H9 (cell line): ENCODE measurements around the gene HSPG2. TPM values are rescaled to one million over a fixed set of nuclear protein-coding genes. Genes with fewer than 3 reads are reported as not detected.

ENCODE experiments used
- DNase-seq: peaks from one replicate; pipeline ENCODE4 v3.0.0-alpha.2; 2017
- H2AFZ ChIP-seq: one replicate; pipeline ENCODE4 v1.6.1; 2013; ENCODE audit warnings: mild to moderate bottlenecking, low read length, control low read depth, moderate library complexity
- H2AK5ac ChIP-seq: 2 replicates; pipeline ENCODE4 v1.6.1; 2013; ENCODE audit warnings: low read length, control low read depth, mixed read lengths; ENCODE audit not compliant: insufficient read length
- H2BK120ac ChIP-seq: one replicate; pipeline ENCODE4 v1.6.1; 2013; ENCODE audit warnings: low read depth, mild to moderate bottlenecking, low read length, control low read depth, inconsistent platforms; ENCODE audit not compliant: poor library complexity, severe bottlenecking
- H2BK12ac ChIP-seq: 2 replicates; pipeline ENCODE4 v1.6.1; 2013; ENCODE audit warnings: low read length, control low read depth, mixed read lengths, low read depth; ENCODE audit not compliant: insufficient read length
- H2BK15ac ChIP-seq: 2 replicates; pipeline ENCODE4 v1.6.1; 2013; ENCODE audit warnings: low read depth, low read length, control low read depth
- H2BK20ac ChIP-seq: one replicate; pipeline ENCODE4 v1.6.1; 2013; ENCODE audit warnings: low read depth, mild to moderate bottlenecking, low read length, control low read depth, inconsistent platforms; ENCODE audit not compliant: poor library complexity, severe bottlenecking
- H2BK5ac ChIP-seq: 2 replicates; pipeline ENCODE4 v1.6.1; 2013; ENCODE audit warnings: low read length, control low read depth, mixed read lengths; ENCODE audit not compliant: insufficient read length
- H3K14ac ChIP-seq: 2 replicates; pipeline ENCODE4 v1.6.1; 2013; ENCODE audit warnings: low read length, control low read depth; ENCODE audit not compliant: insufficient read depth
- H3K18ac ChIP-seq: 2 replicates; pipeline ENCODE4 v1.6.1; 2013; ENCODE audit warnings: low read depth, mild to moderate bottlenecking, mixed read lengths, low read length, control low read depth; ENCODE audit not compliant: insufficient read length
- H3K23ac ChIP-seq: 2 replicates; pipeline ENCODE4 v1.6.1; 2013; ENCODE audit warnings: low read length, control low read depth, mixed read lengths, low read depth; ENCODE audit not compliant: insufficient read length
- H3K23me2 ChIP-seq: 2 replicates; pipeline ENCODE4 v1.6.1; 2013; ENCODE audit warnings: low read depth, mild to moderate bottlenecking, mixed read lengths, low read length, control low read depth; ENCODE audit not compliant: insufficient read length, poor library complexity, severe bottlenecking
- H3K27ac ChIP-seq: 2 replicates; pipeline ENCODE4 v1.5.1; 2013; ENCODE audit warnings: low read length, control low read depth, mixed read lengths, low read depth; ENCODE audit not compliant: insufficient read length
- H3K27me3 ChIP-seq: 2 replicates; pipeline ENCODE4 v1.6.1; 2013; ENCODE audit warnings: low read length, control low read depth, inconsistent platforms; ENCODE audit not compliant: insufficient read depth
- H3K4ac ChIP-seq: 2 replicates; pipeline ENCODE4 v1.6.1; 2013; ENCODE audit warnings: low read depth, mild to moderate bottlenecking, control low read depth, inconsistent platforms, low read length, moderate library complexity
- H3K4me1 ChIP-seq: 2 replicates; pipeline ENCODE4 v1.6.1; 2013; ENCODE audit warnings: low read length, control low read depth, inconsistent platforms; ENCODE audit not compliant: insufficient read depth
- H3K4me2 ChIP-seq: 2 replicates; pipeline ENCODE4 v1.6.1; 2013; ENCODE audit warnings: low read length, control low read depth, mixed read lengths; ENCODE audit not compliant: insufficient read length, insufficient read depth
- H3K56ac ChIP-seq: 2 replicates; pipeline ENCODE4 v1.6.1; 2013; ENCODE audit warnings: low read depth, mild to moderate bottlenecking, mixed read lengths, low read length, control low read depth; ENCODE audit not compliant: insufficient read length
- H3K79me1 ChIP-seq: 2 replicates; pipeline ENCODE4 v1.6.1; 2013; ENCODE audit warnings: low read depth, mild to moderate bottlenecking, moderate library complexity, low read length, control low read depth, inconsistent platforms; ENCODE audit not compliant: insufficient read depth, poor library complexity, severe bottlenecking
- H3K79me2 ChIP-seq: 2 replicates; pipeline ENCODE4 v1.6.1; 2013; ENCODE audit warnings: low read length, control low read depth, inconsistent platforms; ENCODE audit not compliant: insufficient read depth
- H3K9ac ChIP-seq: 2 replicates; pipeline ENCODE4 v1.6.1; 2013; ENCODE audit warnings: low read length, control low read depth, mixed read lengths; ENCODE audit not compliant: insufficient read length; ENCODE audit errors: extremely low read depth
- H3K9me3 ChIP-seq: one replicate; pipeline ENCODE4 v1.6.1; 2013; ENCODE audit warnings: low read depth, low read length, inconsistent platforms; ENCODE audit not compliant: control insufficient read depth
- H3T11ph ChIP-seq: one replicate; pipeline ENCODE4 v1.6.1; 2013; ENCODE audit warnings: mild to moderate bottlenecking, low read length, control low read depth, inconsistent platforms
- H4K20me1 ChIP-seq: one replicate; pipeline ENCODE4 v1.6.1; 2013; ENCODE audit not compliant: control insufficient read depth, insufficient read length, insufficient read depth
- H4K5ac ChIP-seq: 2 replicates; pipeline ENCODE4 v1.6.1; 2013; ENCODE audit warnings: low read depth, mild to moderate bottlenecking, mixed read lengths, low read length, control low read depth; ENCODE audit not compliant: insufficient read length
- H4K8ac ChIP-seq: replicated peaks from 2 replicates; pipeline ENCODE4 v1.6.1; 2013; ENCODE audit warnings: low read length, control low read depth, mixed read lengths, low read depth; ENCODE audit not compliant: insufficient read length
- H4K91ac ChIP-seq: 2 replicates; pipeline ENCODE4 v1.6.1; 2013; ENCODE audit warnings: low read depth, mild to moderate bottlenecking, moderate library complexity, mixed read lengths, low read length, control low read depth; ENCODE audit not compliant: insufficient read length
- H3K27ac Mint-ChIP-seq, 3 experiments: 2 replicates in 2 of 3; 3 replicates in 1 of 3; pipeline ENCODE4 v1.8.0; 2020 to 2021; ENCODE audit warnings: mixed read lengths in 3 of 3, mild to moderate bottlenecking in 1 of 3, moderate library complexity in 1 of 3
- H3K27me3 Mint-ChIP-seq: 2 replicates; pipeline ENCODE4 v1.8.0; 2021; ENCODE audit warnings: low read depth, mild to moderate bottlenecking, moderate library complexity, mixed read lengths
- H3K36me3 Mint-ChIP-seq, 3 experiments: 2 replicates in 2 of 3; 3 replicates in 1 of 3; pipeline ENCODE4 v1.8.0; 2020 to 2021; ENCODE audit warnings: low read depth in 3 of 3, mixed read lengths in 3 of 3; ENCODE audit not compliant: insufficient read depth in 1 of 3
- H3K4me1 Mint-ChIP-seq, 2 experiments: 2 replicates each; pipeline ENCODE4 v1.8.0; 2020; ENCODE audit warnings: mixed read lengths in 2 of 2
- H3K4me3 Mint-ChIP-seq, 2 experiments: 2 replicates in 1 of 2; 3 replicates in 1 of 2; pipeline ENCODE4 v1.8.0; 2020 to 2021; ENCODE audit warnings: mild to moderate bottlenecking in 2 of 2, mixed read lengths in 2 of 2, moderate library complexity in 1 of 2
- H3K9me3 Mint-ChIP-seq, 2 experiments: 2 replicates in 1 of 2; 3 replicates in 1 of 2; pipeline ENCODE4 v1.8.0; 2020; ENCODE audit warnings: mild to moderate bottlenecking in 2 of 2, mixed read lengths in 2 of 2, moderate library complexity in 1 of 2
- CTCF ChIP-seq: fragments of 200-600 bp; sonication (generic); conservative IDR thresholded peaks from 3 replicates; pipeline ENCODE4 v1.8.0; 2021; ENCODE audit warnings: antibody characterized with exemption, mild to moderate bottlenecking
- WGBS: extraction: QIAGEN DNeasy Blood & Tissue Kit; methylation state at CpG from one replicate; pipeline ENCODE4 v1.1.7; 2013; ENCODE audit warnings: missing lambda C conversion rate, low lambda C conversion rate, mixed read lengths; ENCODE audit not compliant: insufficient read length; ENCODE audit errors: extremely low coverage; 5-methylcytosine and 5-hydroxymethylcytosine counted together
- total RNA-seq: library from RNA; stranded (reverse); gene quantifications from 2 replicates; pipeline ENCODE4 v1.2.1, GENCODE V29; 2021

Gene HSPG2
- total RNA-seq, 1 experiment from 2014 or later = 90.0 TPM

DNA sequence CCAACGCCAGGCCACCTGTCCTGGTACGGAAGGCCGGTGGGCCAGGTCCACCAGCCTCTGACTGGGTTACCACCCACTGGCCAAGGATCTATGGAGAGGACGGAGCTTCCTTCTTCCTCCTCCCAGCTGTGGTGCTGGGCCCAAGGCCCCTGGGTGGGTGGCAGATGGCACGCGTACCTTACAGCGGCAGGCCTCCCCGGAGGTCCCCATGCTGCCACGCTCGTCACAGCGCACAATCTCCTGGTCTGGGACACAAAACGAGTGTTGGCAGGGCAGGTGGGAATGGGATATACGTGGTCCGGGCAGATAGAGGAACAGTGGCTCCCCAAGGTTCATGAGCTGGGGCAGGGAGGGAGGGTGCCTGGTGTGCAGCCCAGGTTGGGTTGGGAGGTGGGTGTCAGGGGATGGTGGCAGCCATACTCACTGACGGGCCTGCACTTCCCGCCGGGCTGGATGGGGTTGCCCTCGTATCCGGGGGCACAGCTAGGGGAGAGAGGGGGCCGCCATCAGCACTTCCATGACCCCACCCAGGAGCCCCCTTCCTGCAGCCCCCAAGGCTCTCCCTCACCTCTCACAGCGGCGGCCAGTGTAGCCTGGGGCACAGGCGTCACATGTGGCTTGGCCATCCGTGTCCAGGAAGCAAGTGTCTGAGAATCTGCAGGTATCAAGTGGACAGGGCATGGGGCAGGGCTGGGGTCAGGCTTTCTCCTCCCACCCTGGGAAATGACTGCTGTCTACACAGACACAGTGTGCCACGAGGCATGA is 58.9 kb downstream of the HSPG2 start:
- no peak overlapping the region for H3K18ac ChIP-seq
- no peaks in the 10 kb centered on the region for H3K4me1 ChIP-seq
- H3K27ac ChIP-seq = no peak overlapping the region
- H3K56ac ChIP-seq = no peak overlapping the region
- peaks cover 0 to 4% of the 10 kb centered on the region in 2 experiments; a peak in 3 of 4 replicates for H3K4me1 Mint-ChIP-seq
- no peak overlapping the region for H3K4ac ChIP-seq
- no peak overlapping the region for H3K4me3 Mint-ChIP-seq
- H4K91ac ChIP-seq = no peak overlapping the region
- H3K27me3 ChIP-seq = no peaks in the 10 kb centered on the region
- H3K27ac Mint-ChIP-seq = no peak overlapping the region; a peak in 1 of 7 replicates
- H3K79me1 ChIP-seq = no peaks in the 10 kb centered on the region
- H3K27me3 Mint-ChIP-seq = no peaks in the 10 kb centered on the region
- H2AK5ac ChIP-seq = no peak overlapping the region
- no peaks in the 10 kb centered on the region for H4K20me1 ChIP-seq
- no peaks in the 10 kb centered on the region for H3K9me3 Mint-ChIP-seq
- DNase-seq = no peak
- no peak overlapping the region for H2BK15ac ChIP-seq
- H2BK5ac ChIP-seq = no peak overlapping the region
- no peaks in the 10 kb centered on the region for H3K9me3 ChIP-seq
- H3T11ph ChIP-seq = no peak overlapping the region
- H3K4me2 ChIP-seq = no peak overlapping the region
- H3K79me2 ChIP-seq = no peaks in the 10 kb centered on the region
- no peak overlapping the region for H3K23ac ChIP-seq
- no peak overlapping the region for H3K9ac ChIP-seq
- H2BK12ac ChIP-seq = no peak overlapping the region
- no peak overlapping the region for H4K5ac ChIP-seq
- WGBS = no CpG with 5 or more reads among the region's 25 CpGs
- H2BK120ac ChIP-seq = no peak overlapping the region
- no peak overlapping the region for H2BK20ac ChIP-seq
- no peak overlapping the region for H4K8ac ChIP-seq
- H3K14ac ChIP-seq = no peak overlapping the region
- no peaks in the 10 kb centered on the region for H3K23me2 ChIP-seq
- H2AFZ ChIP-seq = no peak overlapping the region
- TF ChIP-seq CTCF = no peak
- H3K36me3 Mint-ChIP-seq = peaks cover 10 to 66% (median 66%) of the 10 kb centered on the region in 3 experiments
